IPS DF 19.7 (cell line): ENCODE results near the gene ATP4B.

Experiments used
- DNase-seq: peaks from one replicate; pipeline ENCODE4 v3.0.0-alpha.2; 2013; ENCODE audit warnings: low read depth, low spot score

The ATP4B gene

GRCh38 chr13:113656831-113657671 is 947 bp downstream of the ATP4B start:
- DNase-seq = no peak

- DNase-seq = no peak
Observed at GRCh38 chr13:113656003-113656588, 1.9 kb downstream of the ATP4B start.

GRCh38 chr13:113655346-113656002 is 2.5 kb downstream of the ATP4B start:
- no peak for DNase-seq

- DNase-seq = no peak
Observed at GRCh38 chr13:113654591-113655345, 3.2 kb downstream of the ATP4B start.

GRCh38 chr13:113654175-113654560 is 3.8 kb downstream of the ATP4B start:
- no peak for DNase-seq

- DNase-seq = no peak
Observed at GRCh38 chr13:113653264-113654174, 4.5 kb downstream of the ATP4B start.

GRCh38 chr13:113652404-113653263 is 5.4 kb downstream of the ATP4B start:
- no peak for DNase-seq

GRCh38 chr13:113651511-113652403 is 6.2 kb downstream of the ATP4B start:
- no peak for DNase-seq

GRCh38 chr13:113650731-113651148 is 7.3 kb downstream of the ATP4B start:
- no peak for DNase-seq

GRCh38 chr13:113650275-113650674 is 7.7 kb downstream of the ATP4B start:
- no peak for DNase-seq

- no peak for DNase-seq
Observed at GRCh38 chr13:113649212-113649611, 8.8 kb downstream of the ATP4B start.

- no peak for DNase-seq
Observed at GRCh38 chr13:113648216-113648610, 9.8 kb downstream of the ATP4B start.

- DNase-seq = no peak
Observed at GRCh38 chr13:113647351-113648215, 10.4 kb downstream of the ATP4B start.

- DNase-seq = no peak
Observed at GRCh38 chr13:113646921-113647340, 11.1 kb downstream of the ATP4B start.

GRCh38 chr13:113646376-113646775 is 11.6 kb downstream of the ATP4B start:
- no peak for DNase-seq

- no peak for DNase-seq
Observed at GRCh38 chr13:113645329-113645728, 12.7 kb downstream of the ATP4B start.

- DNase-seq = no peak
Observed at GRCh38 chr13:113644800-113645199, 13.2 kb downstream of the ATP4B start.

GRCh38 chr13:113643593-113643992 is 14.4 kb downstream of the ATP4B start:
- no peak for DNase-seq
